ENCODE results near the gene IAPP. TPM values are rescaled to one million over a fixed set of nuclear protein-coding genes. Genes with fewer than 3 reads are reported as not detected.

IAPP gene
- total and polyA plus RNA-seq, 9 of the 15 experiments (the other 6 are each of a cell fraction or from before 2014, with no cell fraction given): not detected

- TF ChIP-seq CHD4 (IDR thresholded peaks at IDR 0.05; ENCODE audit: insufficient read depth, insufficient replicate concordance, low read depth, low read length, poor library complexity, severe bottlenecking): no peak
- TF ChIP-seq, protein P1, sequence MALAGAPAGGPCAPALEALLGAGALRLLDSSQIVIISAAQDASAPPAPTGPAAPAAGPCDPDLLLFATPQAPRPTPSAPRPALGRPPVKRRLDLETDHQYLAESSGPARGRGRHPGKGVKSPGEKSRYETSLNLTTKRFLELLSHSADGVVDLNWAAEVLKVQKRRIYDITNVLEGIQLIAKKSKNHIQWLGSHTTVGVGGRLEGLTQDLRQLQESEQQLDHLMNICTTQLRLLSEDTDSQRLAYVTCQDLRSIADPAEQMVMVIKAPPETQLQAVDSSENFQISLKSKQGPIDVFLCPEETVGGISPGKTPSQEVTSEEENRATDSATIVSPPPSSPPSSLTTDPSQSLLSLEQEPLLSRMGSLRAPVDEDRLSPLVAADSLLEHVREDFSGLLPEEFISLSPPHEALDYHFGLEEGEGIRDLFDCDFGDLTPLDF (CRISPR knock-in tag; IDR thresholded peaks at IDR 0.05): no peak
- TF ChIP-seq, protein P2, sequence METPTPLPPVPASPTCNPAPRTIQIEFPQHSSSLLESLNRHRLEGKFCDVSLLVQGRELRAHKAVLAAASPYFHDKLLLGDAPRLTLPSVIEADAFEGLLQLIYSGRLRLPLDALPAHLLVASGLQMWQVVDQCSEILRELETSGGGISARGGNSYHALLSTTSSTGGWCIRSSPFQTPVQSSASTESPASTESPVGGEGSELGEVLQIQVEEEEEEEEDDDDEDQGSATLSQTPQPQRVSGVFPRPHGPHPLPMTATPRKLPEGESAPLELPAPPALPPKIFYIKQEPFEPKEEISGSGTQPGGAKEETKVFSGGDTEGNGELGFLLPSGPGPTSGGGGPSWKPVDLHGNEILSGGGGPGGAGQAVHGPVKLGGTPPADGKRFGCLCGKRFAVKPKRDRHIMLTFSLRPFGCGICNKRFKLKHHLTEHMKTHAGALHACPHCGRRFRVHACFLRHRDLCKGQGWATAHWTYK (CRISPR knock-in tag; IDR thresholded peaks at IDR 0.05): no peak
- TF ChIP-seq ZSCAN32 (CRISPR knock-in tag; IDR thresholded peaks at IDR 0.05): no peak
- no peak for TF ChIP-seq E2F8 (IDR thresholded peaks at IDR 0.05; ENCODE audit: low read depth, partially characterized antibody)
- TF ChIP-seq MTA3 (IDR thresholded peaks at IDR 0.05; ENCODE audit: borderline replicate concordance): no peak; the same call in 1 of the 2 replicates
- no peak for TF ChIP-seq ZNF324 (CRISPR knock-in tag; IDR thresholded peaks at IDR 0.05)
- no peak for TF ChIP-seq YY1 (IDR thresholded peaks at IDR 0.05; ENCODE audit: borderline replicate concordance in 1 of 3, control insufficient read depth in 1 of 3, extremely low read depth in 1 of 3, insufficient read depth in 3 of 3, insufficient read length in 1 of 3, insufficient replicate concordance in 2 of 3, low read depth in 1 of 3, low read length in 2 of 3)
- no peak for TF ChIP-seq SMAD3 (CRISPR knock-in tag; conservative IDR thresholded peaks at IDR 0.05)
- TF ChIP-seq HMG20A (CRISPR knock-in tag; conservative IDR thresholded peaks at IDR 0.05): no peak
- no peak for TF ChIP-seq DEAF1 (CRISPR knock-in tag; IDR thresholded peaks at IDR 0.05)
- TF ChIP-seq CTBP1 (IDR thresholded peaks at IDR 0.05; ENCODE audit: borderline replicate concordance): no peak; the same call in 1 of the 2 replicates
- peak; percentile 84 for TF ChIP-seq MAFK (IDR thresholded peaks at IDR 0.05; ENCODE audit: low read length)
- no peak for TF ChIP-seq HMGN3 (IDR thresholded peaks at IDR 0.05; ENCODE audit: borderline replicate concordance, extremely low read depth, insufficient read length, low read depth, low read length)
- TF ChIP-seq ELF2 (CRISPR knock-in tag; IDR thresholded peaks at IDR 0.05): no peak
- TF ChIP-seq ZNF780A (CRISPR knock-in tag; IDR thresholded peaks at IDR 0.05): no peak
- TF ChIP-seq E2F4 (CRISPR knock-in tag; IDR thresholded peaks at IDR 0.05; ENCODE audit: low read depth): no peak
- no peak for TF ChIP-seq RHOXF2B (CRISPR knock-in tag; conservative IDR thresholded peaks at IDR 0.05)
Observed at GRCh38 chr12:21350975-21351374, 21.7 kb upstream of the IAPP start (continued).
